MV-4-11 (cell line): ENCODE measurements around the gene CELA2A.
"Not testable (repeated sequence)": the region's sequence is repeated elsewhere in the genome, so short reads cannot be mapped to it uniquely, and the experiment has no call there.

Experiments
- DNase-seq: peaks from one replicate; lab custom pipeline; 2025; lab: John Stamatoyannopoulos, UW

The CELA2A gene

DNA sequence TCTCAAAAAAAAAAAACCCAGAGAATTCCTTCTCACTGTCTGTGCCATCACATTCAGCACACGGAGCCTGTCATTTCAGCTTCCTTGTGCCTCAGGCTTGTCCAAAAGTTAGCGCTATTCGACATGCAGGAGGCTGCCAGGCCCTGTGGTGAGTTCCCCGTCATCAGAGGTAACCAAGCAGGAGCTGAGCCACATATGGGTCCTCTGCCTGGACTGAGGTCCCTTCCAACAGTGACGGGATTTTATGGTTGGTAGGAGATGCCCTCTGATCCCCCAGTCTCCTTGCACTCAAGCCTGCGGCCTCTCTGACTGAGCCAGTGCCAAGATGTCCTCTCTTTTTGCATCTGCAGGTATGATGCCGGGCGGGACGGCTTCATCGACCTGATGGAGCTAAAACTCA is 31.0 kb upstream of the CELA2A start:
- no peak for DNase-seq

DNA sequence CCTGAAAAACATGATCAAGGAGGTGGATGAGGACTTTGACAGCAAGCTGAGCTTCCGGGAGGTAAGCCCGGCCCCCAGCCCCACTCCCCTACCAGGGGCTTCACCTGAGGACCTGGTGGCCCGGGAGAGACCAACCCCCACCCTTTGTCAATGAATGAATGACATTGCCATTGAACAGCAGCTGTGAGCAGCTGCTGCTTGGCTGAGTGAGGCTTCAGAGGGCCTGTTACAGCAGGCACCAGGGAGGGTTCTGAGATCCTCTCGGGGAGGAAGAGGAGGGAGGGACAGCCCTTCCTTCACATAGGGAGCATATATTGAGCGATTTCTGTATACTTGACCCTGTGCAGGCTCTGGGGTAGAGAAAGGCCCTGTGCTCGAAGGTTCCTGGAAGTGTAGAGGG is 30.6 kb upstream of the CELA2A start:
- no peak for DNase-seq

DNA sequence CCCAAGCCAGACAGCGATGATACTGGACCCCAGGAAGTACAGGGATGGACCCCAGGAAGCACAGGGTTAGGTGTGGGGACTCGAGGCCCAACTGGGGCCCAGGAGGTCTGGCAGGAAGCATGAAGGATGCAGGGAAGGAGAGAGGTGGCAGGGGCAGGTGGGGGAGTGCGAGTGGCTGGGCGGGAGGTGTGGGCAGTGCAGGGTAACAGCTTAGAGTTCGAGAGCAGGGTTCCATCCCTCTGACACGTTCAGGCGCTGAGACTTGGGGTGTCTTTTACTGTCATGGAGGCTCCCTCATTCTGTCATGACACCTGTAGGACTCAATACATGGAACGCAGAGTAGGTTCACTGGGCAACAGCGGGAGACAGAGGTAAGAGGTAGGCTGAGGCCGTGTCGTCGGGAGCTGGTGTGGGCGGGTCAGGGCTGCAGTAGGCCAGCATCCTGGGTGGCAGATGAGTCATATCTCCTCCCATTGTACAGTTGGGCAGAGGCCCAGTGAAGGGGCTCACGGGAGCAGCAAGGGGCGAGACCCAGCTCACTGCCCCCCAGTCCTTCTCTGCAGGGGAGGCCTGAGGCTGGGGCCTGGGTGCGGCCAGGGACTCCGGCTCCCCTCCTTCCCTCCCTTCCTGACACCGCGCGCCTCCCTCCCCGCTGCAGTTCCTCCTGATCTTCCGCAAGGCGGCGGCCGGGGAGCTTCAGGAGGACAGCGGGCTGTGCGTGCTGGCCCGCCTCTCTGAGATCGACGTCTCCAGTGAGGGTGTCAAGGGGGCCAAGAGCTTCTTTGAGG is 29.8 kb upstream of the CELA2A start:
- peak; percentile 15 for DNase-seq

DNA sequence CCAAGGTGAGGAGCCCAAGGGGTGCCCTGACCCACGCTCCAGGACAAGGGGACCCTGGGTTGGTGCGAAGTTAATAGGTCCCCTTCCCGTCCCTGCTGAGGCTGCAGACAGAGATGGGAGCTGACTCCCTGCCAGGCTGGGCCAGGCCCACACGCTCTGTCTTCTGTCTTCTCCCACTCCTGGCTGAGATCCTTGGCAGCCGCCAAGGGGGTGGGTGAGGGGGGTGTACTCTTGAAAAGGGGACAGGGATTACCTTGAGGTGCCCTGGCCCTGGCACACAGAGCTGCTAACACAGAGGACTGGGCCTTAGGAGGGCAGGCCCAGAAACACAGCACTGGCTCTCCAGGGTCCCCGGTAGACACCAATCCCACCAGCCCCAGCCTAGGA is 29.3 kb upstream of the CELA2A start:
- no peak for DNase-seq

DNA sequence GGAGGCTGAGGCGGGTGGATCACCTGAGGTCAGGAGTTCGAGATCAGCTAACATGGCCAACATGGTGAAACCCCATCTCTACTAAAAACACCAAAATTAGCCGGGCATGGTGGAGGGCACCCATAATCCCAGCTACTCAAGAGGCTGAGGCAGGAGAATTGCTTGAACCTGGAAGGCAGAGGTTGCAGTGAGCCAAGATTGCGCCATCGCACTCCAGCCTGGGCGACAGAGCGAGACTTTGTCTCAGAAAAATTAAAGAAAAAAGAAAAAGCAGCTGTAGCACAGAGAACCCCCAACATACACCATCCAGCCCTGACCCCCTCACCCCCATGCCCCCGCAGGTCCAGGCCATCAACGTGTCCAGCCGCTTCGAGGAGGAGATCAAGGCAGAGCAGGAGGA is 28.3 kb upstream of the CELA2A start:
- DNase-seq = not testable (repeated sequence)

DNA sequence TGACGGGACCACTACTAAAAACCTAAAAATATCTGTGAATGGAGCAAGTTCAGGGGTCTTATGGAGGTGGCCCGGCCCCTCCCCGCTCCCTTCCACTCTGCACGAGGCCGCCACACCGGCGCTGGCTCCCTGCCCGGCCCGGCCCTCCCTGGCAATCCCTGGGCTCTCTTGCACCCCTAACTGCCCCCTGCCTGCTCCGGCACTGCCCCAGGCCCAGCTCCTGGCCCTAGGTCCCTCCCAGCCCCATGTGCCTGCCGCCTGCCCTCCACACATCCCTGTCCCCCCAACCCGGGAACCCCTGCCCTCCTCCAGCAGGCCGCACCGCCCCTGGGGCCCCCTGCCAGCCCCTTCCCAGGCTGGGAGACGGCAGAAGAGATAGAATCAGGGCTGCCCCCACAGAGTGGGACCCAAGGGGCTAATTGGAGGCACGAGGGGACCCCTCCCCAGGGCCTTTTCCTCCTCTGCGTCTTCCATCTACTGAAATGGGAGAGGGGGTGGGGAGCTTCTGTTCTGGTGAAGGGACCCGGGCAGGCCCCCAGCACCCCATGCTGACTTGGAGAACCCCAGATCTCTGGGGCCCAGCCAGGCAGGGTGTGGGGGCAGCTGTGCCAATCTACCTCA is 27.6 kb upstream of the CELA2A start:
- no peak for DNase-seq

DNA sequence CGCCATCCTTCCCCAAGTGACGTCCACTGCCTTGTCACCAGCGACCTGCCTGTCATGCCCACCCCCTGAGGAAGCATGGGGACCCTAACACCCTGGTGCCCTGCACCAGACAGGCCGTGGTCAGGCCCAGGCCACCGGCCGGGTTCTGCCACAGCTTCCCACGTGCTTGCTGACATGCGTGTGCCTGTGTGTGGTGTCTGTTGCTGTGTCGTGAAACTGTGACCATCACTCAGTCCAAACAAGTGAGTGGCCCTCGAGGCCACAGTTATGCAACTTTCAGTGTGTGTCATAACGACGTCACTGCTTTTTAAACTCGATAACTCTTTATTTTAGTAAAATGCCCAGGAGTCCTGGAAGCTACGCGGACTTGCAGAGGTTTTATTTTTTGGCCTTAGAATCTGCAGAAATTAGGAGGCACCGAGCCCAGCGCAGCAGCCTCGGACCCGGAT is 26.8 kb upstream of the CELA2A start:
- DNase-seq = peak; percentile 60

DNA sequence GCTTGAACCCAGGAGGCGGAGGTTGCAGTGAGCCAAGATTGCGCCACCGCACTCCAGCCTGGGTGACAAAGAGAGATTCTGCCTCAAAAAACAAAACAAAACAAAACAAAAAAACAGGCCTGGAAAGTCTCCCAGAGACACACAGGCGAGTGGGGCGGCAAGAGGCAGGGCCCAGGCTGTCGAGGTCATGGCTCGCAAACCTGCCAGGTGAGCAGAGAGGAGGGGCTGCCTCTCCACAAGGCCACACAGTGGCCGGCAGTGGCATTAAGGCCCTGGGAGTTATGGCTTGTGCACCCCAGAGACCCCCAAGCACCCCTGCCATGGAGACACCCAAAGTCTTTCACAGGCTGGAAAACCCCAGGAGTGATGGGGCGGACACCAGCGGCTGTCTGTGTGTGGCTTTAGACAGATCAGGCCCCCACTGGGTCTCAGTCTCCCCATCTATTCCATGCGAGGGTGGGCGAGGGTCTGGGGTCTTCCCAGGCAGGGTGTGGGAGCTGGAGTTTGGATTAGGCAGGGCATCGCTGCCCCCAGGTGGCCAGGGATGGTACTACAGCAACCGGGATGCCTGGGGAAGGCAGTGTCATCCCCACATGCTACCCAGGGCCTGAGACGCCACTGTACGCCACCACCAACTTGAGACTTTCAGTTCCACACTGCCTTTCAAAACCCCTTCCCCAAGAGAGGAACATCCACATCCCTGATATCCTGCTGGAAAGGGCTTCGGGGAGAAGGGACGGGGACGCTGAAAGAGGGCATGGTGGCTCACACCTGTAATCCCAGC is 25.6 kb upstream of the CELA2A start:
- DNase-seq = peak; percentile 62

DNA sequence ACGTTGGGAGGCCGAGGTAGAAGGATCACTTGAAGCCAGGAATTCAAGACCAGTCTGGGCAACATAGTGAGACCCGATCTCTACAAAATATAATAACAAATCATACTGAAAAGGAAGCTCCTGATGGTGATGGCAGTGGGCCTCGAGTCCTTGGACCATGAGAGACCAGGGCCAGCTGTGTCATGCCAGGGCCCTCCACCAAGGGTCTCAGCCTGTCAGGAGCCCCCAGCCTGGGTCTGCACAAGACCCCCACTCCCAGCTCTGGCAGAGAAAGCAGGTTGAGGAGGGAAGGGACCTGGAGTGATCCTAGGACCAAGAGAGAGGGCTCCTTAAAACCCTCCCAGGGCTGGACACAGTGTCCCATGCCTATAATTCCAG is 25.0 kb upstream of the CELA2A start:
- no peak for DNase-seq

DNA sequence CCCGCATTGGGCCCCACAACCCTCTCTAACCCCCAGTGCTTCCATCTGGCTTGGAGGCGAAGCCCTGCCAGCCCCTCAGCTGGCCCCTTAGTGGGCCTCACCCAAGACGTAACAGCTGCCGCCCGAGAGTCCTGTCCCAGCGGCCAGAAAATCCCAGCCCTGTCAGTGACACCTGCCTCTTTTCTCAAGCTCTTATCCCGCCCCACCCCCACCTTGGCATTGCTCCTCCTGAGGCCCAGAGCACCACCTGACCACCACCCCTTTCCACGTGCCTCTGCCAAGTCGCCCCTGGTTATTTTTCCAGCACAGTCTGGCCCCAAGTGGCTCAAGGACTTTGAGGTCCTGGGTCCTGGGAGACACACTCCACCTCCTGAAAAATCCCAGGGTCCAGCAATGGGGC is 24.2 kb upstream of the CELA2A start:
- DNase-seq = no peak

DNA sequence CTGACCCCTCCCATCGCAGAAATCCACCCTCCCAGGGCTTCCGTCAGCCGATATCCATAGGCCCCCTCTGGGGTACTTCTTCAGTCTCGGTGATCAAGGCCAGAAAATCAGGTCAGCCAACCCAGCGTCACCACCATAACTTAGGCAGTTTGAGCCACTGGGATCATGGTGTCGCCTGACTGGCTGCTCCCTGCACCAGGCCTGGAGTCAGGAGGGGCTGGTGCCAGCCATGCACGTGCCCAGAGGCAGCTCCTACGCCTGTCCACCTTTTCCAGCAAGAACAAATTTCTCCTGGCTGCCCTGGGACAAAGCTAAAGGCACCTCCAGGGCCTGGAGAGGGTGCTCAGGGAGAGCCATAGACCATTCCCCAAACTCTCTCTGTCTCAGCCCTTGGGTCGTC is 23.1 kb upstream of the CELA2A start:
- DNase-seq = no peak

DNA sequence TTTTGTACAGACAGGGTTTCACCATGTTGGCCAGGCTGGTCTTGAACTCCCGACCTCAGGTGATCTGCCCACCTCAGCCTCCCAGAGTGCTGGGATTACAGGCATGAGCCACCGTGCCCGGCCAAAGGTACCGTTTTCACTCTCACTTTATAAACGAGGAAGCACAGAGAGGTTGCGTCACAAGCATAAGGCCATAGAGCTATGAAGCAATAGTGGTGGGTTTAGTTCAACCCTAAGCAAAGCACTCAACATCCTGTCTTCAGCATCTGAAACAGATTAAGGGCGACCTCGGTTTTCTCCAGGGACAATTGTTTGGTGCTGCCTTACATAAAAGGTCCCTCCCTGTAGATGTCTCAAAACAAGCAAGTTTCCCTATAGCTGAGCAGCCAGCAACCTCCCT is 21.8 kb upstream of the CELA2A start:
- peak; percentile 97 for DNase-seq

DNA sequence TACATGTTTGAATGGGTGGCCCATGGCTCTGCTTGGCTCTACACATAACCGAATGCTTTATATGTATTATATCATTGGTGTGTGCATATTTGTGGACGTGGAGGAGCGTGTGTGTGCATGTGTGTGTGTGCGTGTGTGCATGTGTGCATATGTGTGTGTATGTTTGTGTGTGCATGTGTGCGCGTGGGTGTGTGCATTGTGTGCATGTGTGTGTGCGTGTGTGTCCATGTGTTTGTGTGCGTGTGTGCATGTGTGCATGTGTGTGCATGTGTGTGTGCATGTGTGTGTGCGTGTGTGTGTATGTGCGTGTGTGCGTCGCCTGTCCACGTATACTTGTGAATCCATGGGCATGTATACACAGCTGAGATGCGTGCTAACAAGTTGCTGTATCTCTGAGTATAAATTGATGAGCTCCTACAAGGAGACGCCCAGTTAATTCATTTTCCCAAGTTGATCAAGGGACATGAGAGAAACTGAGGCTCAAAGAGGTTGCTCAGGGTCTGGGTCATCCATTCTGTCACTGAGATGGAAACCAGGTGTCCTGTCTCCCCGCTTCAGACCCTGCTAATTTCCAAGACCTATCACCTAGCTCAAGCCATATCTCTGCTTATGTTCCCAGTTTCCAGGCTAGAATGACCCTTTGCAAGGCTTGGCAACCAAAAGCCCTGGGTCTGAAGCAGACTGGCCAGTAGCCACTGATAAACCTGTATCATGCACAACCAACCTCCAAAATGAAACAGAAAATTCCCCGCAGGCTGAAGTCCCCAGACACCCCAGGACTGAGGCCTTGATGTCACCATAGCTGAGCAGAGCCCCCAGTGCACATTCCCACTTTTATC is 21.1 kb upstream of the CELA2A start:
- no peak for DNase-seq

DNA sequence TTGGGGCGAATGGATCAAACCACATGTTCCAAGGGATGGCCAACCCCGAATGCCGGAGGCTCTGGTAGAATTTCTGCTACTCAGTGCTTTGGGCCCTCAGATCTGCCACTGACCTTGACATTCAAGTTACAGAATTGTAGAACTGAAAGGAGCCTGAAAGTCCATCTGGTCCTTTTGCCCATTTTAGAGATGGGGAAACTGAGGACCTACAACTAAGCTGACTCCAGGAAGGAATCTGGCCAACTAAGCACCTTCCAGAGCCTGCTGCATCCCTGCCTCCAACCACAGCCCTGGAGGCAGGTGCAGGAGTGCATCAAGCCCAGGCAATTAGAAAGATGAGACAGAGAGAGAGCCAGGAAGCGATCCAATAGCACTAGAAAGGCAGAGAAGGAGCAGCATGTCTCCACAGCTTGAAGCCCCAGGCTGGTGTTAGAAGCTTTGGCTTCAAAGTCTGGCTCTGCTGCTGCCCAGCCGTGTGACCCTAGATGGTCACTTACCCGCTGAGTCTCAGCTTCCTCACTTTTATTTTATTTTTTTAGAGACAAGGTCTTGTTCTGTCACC is 19.6 kb upstream of the CELA2A start:
- no peak for DNase-seq

DNA sequence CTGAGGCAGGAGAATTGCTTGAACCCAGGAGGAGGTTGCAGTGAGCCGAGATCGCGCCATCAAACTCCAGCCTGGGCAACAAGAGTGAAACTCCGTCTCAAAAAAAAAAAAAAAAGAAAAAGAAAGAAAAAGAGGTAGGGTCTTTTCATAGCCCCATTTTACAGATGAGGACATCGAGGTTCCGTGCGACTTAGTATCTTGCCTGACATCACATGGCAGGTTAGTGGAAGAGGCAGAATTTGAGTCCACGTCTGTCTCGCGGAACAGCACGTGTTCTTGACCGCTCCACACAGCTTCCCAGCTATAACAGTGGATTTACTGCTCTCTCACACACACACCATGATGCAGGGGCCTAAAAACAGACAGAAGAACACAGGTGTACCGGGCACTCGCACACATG is 17.2 kb upstream of the CELA2A start:
- DNase-seq = no peak

DNA sequence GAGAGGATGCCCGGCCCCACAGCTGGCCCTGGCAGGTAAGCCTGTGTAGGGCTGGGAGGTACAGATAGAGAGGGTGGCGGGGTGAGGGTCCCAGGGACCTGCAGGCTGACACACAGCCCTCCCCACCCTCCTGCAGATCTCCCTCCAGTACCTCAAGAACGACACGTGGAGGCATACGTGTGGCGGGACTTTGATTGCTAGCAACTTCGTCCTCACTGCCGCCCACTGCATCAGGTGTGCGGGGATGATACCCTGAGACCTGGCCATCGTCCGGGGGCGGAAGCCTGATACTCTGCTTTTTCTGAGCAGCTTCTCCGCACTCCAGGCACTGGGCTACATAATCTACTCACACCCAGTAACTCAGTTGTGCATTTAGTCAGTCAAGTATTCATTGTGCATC is 16.2 kb upstream of the CELA2A start:
- DNase-seq = no peak

DNA sequence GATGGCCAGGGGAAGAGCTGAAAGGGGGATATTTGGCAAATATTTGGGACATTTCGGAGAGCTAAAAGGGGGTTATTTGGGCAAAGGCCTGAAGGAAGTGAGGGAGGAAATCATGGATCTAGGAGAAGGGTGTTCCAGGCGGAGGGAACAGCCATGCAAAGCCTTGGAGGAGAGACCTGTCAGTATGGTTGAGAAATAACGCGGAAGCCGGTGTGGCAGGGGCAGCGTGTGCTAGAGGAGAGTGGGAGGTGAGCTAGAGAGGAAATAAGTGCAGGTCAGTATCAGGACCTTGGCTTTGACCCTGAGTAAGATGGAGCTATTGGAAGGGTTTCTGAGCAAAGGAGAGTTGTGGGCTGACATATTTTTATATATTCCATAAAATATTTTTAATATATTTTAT is 15.3 kb upstream of the CELA2A start:
- DNase-seq = no peak

DNA sequence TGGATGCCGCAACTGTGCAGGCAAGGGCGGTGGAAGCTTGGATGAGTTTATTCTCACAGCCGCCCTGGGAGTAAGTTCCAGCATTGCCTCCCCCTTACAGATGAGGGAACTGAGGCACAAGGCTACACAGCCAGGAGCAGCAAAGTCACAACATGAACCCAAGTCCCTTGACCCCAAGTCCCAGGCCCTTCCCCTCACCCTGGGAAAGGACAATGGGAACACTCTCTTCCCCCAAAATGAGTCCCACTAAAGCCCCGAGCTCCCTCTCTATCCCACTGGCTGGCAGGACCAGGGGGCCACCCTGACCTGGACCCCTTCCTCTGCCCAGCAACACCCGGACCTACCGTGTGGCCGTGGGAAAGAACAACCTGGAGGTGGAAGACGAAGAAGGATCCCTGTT is 14.4 kb upstream of the CELA2A start:
- DNase-seq = no peak

DNA sequence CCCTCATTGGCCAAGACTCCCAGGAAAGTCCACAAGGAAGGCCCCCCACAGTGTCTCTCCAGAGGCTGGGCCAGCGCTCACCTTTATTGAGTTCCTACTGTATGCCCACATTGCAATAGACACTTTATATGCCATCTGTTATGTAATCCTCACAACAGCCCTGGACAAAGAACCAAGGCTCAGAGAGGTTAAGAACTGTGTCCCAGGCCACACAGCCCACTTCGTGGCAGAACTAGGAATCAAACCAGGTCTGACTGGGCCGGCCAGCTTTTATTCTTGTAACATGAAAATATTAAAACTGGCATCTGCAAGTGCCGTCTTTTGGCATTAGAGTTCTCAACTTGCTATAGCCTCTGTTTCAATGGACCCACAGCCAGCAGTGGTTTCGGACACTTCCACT is 13.8 kb upstream of the CELA2A start:
- no peak for DNase-seq

DNA sequence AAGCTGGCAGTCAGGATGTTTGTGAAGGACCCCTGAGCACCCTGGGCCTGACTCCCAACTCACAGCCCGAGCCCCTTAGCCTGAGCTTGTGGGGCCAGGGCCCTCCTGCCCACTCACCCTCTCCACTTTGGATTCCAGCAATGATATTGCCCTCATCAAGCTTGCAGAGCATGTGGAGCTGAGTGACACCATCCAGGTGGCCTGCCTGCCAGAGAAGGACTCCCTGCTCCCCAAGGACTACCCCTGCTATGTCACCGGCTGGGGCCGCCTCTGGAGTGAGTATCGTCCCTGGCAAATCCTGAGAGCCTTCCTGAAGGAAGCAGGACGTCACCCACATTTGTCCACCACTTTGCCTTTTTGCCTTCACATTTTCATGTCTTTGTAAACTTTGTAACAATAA is 13.3 kb upstream of the CELA2A start:
- DNase-seq = no peak

DNA sequence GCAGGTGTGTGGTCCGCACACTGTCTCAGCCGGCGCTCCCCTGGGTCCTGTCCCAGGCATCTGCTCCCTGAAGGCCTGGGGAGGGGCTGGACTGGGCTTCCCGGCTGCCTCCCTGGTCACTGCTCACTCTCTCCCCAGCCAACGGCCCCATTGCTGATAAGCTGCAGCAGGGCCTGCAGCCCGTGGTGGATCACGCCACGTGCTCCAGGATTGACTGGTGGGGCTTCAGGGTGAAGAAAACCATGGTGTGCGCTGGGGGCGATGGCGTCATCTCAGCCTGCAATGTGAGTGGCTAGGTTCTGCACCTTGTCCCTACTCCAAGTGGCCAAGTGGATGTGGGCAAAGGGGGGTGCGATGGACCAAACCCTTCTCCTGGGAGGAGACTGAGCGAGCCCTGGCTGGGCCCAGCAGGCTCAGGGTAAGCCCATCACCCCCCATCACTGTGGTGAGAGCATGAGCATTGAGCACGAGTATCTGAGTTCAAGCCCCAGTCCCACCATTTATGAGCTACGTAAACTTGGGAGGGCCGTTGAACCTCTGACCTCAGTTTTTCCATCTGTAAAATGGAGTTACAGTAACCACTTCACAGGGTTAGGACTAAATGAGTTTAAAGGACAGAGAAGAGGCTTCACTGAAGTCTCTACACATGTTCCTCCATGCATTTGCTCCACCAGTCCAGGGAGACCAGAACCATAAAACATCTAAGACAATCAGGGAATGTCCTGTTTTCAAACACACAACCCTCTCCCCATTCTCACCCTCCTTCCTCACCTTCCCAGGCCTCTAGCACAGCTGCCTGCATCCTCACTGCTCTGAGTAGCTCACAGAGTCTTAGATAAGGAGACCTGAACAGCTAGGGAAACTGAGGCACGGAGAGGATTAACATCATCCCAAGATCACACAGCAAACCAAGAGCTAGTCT is 11.8 kb upstream of the CELA2A start:
- DNase-seq = no peak
